GM18873 (cell line): ENCODE measurements around the gene ANAPC2.

Experiments
- ATAC-seq: cut with Tn5 transposase; IDR thresholded peaks from one replicate; pipeline ENCODE4 v1.9.1; 2021; ENCODE audit warnings: mild to moderate bottlenecking, moderate library complexity, moderate number of reproducible peaks; ENCODE audit not compliant: unreplicated experiment, low FRiP score

Gene ANAPC2

GRCh38 chr9:137178201-137178938 is 10.0 kb downstream of the ANAPC2 start:
- ATAC-seq: no peak

- ATAC-seq: no peak
Observed at GRCh38 chr9:137176302-137177182, 11.8 kb downstream of the ANAPC2 start.

- no peak for ATAC-seq
Observed at GRCh38 chr9:137175345-137175961, 12.9 kb downstream of the ANAPC2 start.

GRCh38 chr9:137174722-137175293 is 13.6 kb downstream of the ANAPC2 start:
- ATAC-seq: no peak

- ATAC-seq: no peak
Observed at GRCh38 chr9:137173796-137174664, 14.3 kb downstream of the ANAPC2 start.

GRCh38 chr9:137172901-137173795 is 15.2 kb downstream of the ANAPC2 start:
- no peak for ATAC-seq

GRCh38 chr9:137171149-137171900 is 17.0 kb downstream of the ANAPC2 start:
- no peak for ATAC-seq

- ATAC-seq: no peak
Observed at GRCh38 chr9:137170486-137171148, 17.7 kb downstream of the ANAPC2 start.

GRCh38 chr9:137169896-137170358 is 18.4 kb downstream of the ANAPC2 start, which contains the start of gene LRRC26:
TSS of gene LRRC26 (minus strand) at chr9:137170051. CDS start at chr9:137169943, 108 bp downstream.
- no peak for ATAC-seq

GRCh38 chr9:137168904-137169856 is 19.2 kb downstream of the ANAPC2 start:
- ATAC-seq: no peak

- ATAC-seq: no peak
Observed at GRCh38 chr9:137168573-137168903, 19.8 kb downstream of the ANAPC2 start.

- no peak for ATAC-seq
Observed at GRCh38 chr9:137167747-137168572, 20.4 kb downstream of the ANAPC2 start.

GRCh38 chr9:137167277-137167746 is 21.0 kb downstream of the ANAPC2 start:
- no peak for ATAC-seq

GRCh38 chr9:137166380-137167229 is 21.8 kb downstream of the ANAPC2 start:
- no peak for ATAC-seq
